GM19193 (cell line): ENCODE results near the gene HUNK.

Experiments used
- POLR2A ChIP-seq: IDR thresholded peaks from 4 replicates; pipeline ENCODE4 v1.6.1; 2011; ENCODE audit not compliant: insufficient read depth, insufficient read length; ENCODE audit errors: extremely low read depth

Gene HUNK

GRCh38 chr21:31872452-31873274 is at the start of gene HUNK:
Gene HUNK, plus strand, starts transcription at chr21:31873020. Its CDS starts 655 bp downstream, at chr21:31873675.
- no peak for TF ChIP-seq POLR2A

GRCh38 chr21:31829736-31830472 is 42.9 kb upstream of the HUNK start:
- TF ChIP-seq POLR2A, result no peak

GRCh38 chr21:31830701-31831100 is 42.1 kb upstream of the HUNK start:
- no peak for TF ChIP-seq POLR2A

GRCh38 chr21:31837041-31837440 is 35.8 kb upstream of the HUNK start:
- no peak for TF ChIP-seq POLR2A

- TF ChIP-seq POLR2A, result no peak
Measured at GRCh38 chr21:31837618-31838390, 35.0 kb upstream of the HUNK start.

GRCh38 chr21:31838586-31839355 is 34.0 kb upstream of the HUNK start:
- TF ChIP-seq POLR2A, result no peak

GRCh38 chr21:31844206-31844605 is 28.6 kb upstream of the HUNK start:
- no peak for TF ChIP-seq POLR2A

- no peak for TF ChIP-seq POLR2A
Measured at GRCh38 chr21:31845151-31845729, 27.6 kb upstream of the HUNK start.

GRCh38 chr21:31846690-31847089 is 26.1 kb upstream of the HUNK start:
- no peak for TF ChIP-seq POLR2A

- TF ChIP-seq POLR2A, result no peak
Measured at GRCh38 chr21:31847761-31848160, 25.1 kb upstream of the HUNK start.

GRCh38 chr21:31848326-31848985 is 24.4 kb upstream of the HUNK start:
- TF ChIP-seq POLR2A, result no peak

GRCh38 chr21:31850886-31851285 is 21.9 kb upstream of the HUNK start:
- no peak for TF ChIP-seq POLR2A

- TF ChIP-seq POLR2A, result no peak
Measured at GRCh38 chr21:31855180-31855579, 17.6 kb upstream of the HUNK start.

- no peak for TF ChIP-seq POLR2A
Measured at GRCh38 chr21:31857096-31857495, 15.7 kb upstream of the HUNK start.
